Activated B cell treated with CpG ODN at 0.5 μM for 24 hours (primary cell): Measurements from ENCODE around the gene TAF11L4. TPM values are rescaled to one million over a fixed set of nuclear protein-coding genes. Genes with fewer than 3 reads are reported as not detected.
"Not testable (repeated sequence)": the region's sequence is repeated elsewhere in the genome, so short reads cannot be mapped to it uniquely, and the experiment has no call there.

Experiments
- ATAC-seq: fragments of 200-7000 bp; cut with Tn5 transposase; one replicate; pipeline ENCODE4 v1.10.0; 2021; ENCODE audit warnings: low read depth, mild to moderate bottlenecking, moderate library complexity
- CTCF ChIA-PET: fragments of 350-600 bp; sonication (Branson Sonifier 250); formaldehyde crosslinking; loops from one replicate; lab custom pipeline; 2021; ENCODE audit warnings: antibody characterized with exemption; lab: Charles Lee
- POLR2A ChIA-PET: fragments of 350-600 bp; sonication (Branson Sonifier 250); formaldehyde crosslinking; loops from one replicate; lab custom pipeline; 2021; ENCODE audit warnings: antibody characterized with exemption; lab: Charles Lee
- DNase-seq: peaks from one replicate; pipeline ENCODE4 v3.0.0; 2022
- H3K27ac Mint-ChIP-seq: one replicate; pipeline ENCODE4 v1.8.0; 2020; ENCODE audit warnings: mixed read lengths
- H3K27me3 Mint-ChIP-seq: one replicate; pipeline ENCODE4 v1.8.0; 2021; ENCODE audit warnings: mixed read lengths
- H3K36me3 Mint-ChIP-seq: one replicate; pipeline ENCODE4 v1.8.0; 2021; ENCODE audit warnings: low read depth, mixed read lengths
- H3K4me1 Mint-ChIP-seq: one replicate; pipeline ENCODE4 v1.8.0; 2021; ENCODE audit warnings: mixed read lengths
- H3K4me3 Mint-ChIP-seq: one replicate; pipeline ENCODE4 v1.8.0; 2020; ENCODE audit warnings: mild to moderate bottlenecking, mixed read lengths
- H3K9me3 Mint-ChIP-seq: one replicate; pipeline ENCODE4 v1.8.0; 2020; ENCODE audit warnings: mixed read lengths
- CTCF ChIP-seq: fragments of 200-600 bp; IDR thresholded peaks from one replicate; pipeline ENCODE4 v1.8.0; 2022; ENCODE audit warnings: antibody characterized with exemption, mild to moderate bottlenecking
- intact Hi-C: fragments of 100-400 bp; cut with micrococcal nuclease; formaldehyde crosslinking; loops from one replicate; pipeline ENCODE4 v1.15.1; 2024
- total RNA-seq: library from RNA; stranded (reverse); gene quantifications from 2 replicates; pipeline ENCODE4 v1.2.3, GENCODE V29; 2022

TAF11L4 gene
- total RNA-seq, 1 donor from 2014 or later = not detected

- H3K27ac Mint-ChIP-seq = no peak overlapping the region
- ChIA-PET CTCF (no interaction called here), POLR2A (no interaction called here)
- intact Hi-C loops = no loop called here
- DNase-seq (no peak), ATAC-seq (no peak)
- H3K4me1 Mint-ChIP-seq = peaks cover 4% of the 10 kb centered on the region
- H3K9me3 Mint-ChIP-seq = no peaks in the 10 kb centered on the region
- H3K36me3 Mint-ChIP-seq = no peaks in the 10 kb centered on the region
- no peak overlapping the region for H3K4me3 Mint-ChIP-seq
- H3K27me3 Mint-ChIP-seq = no peaks in the 10 kb centered on the region
- TF ChIP-seq CTCF = no peak
Measured at GRCh38 chr5:17487174-17487512, 34.5 kb upstream of the TAF11L4 start.

GRCh38 chr5:17491257-17491656 is 30.3 kb upstream of the TAF11L4 start:
- H3K27ac Mint-ChIP-seq, H3K4me3 Mint-ChIP-seq, CTCF ChIA-PET, H3K27me3 Mint-ChIP-seq, H3K9me3 Mint-ChIP-seq, intact Hi-C loops, H3K36me3 Mint-ChIP-seq, DNase-seq, POLR2A ChIA-PET, ATAC-seq, H3K4me1 Mint-ChIP-seq: not testable (repeated sequence)

GRCh38 chr5:17492770-17493169 is 28.8 kb upstream of the TAF11L4 start:
- TF ChIP-seq CTCF = no peak
- Mint-ChIP-seq H3K27ac (no peak overlapping the region), H3K36me3 (no peaks in the 10 kb centered on the region), H3K27me3 (no peaks in the 10 kb centered on the region), H3K9me3 (peaks cover 5% of the 10 kb centered on the region), H3K4me3 (no peak overlapping the region), H3K4me1 (peaks cover 4% of the 10 kb centered on the region)
- DNase-seq (no peak), ATAC-seq (no peak)
- POLR2A ChIA-PET = no interaction called here
- CTCF ChIA-PET = no interaction called here
- intact Hi-C loops = no loop called here

- no peak overlapping the region for H3K4me3 Mint-ChIP-seq
- intact Hi-C loops = no loop called here
- no peak for TF ChIP-seq CTCF
- ATAC-seq (no peak), DNase-seq (no peak)
- H3K27me3 Mint-ChIP-seq = no peaks in the 10 kb centered on the region
- peaks cover 5% of the 10 kb centered on the region for H3K9me3 Mint-ChIP-seq
- no peak overlapping the region for H3K27ac Mint-ChIP-seq
- CTCF ChIA-PET = no interaction called here
- no peaks in the 10 kb centered on the region for H3K36me3 Mint-ChIP-seq
- H3K4me1 Mint-ChIP-seq = no peaks in the 10 kb centered on the region
- POLR2A ChIA-PET = no interaction called here
Measured at GRCh38 chr5:17497446-17497845, 24.2 kb upstream of the TAF11L4 start.

- ATAC-seq, H3K27ac Mint-ChIP-seq, CTCF ChIA-PET, DNase-seq, H3K27me3 Mint-ChIP-seq, POLR2A ChIA-PET, H3K36me3 Mint-ChIP-seq, H3K4me3 Mint-ChIP-seq, H3K4me1 Mint-ChIP-seq, H3K9me3 Mint-ChIP-seq, intact Hi-C loops: not testable (repeated sequence)
Measured at GRCh38 chr5:17497931-17498330, 23.7 kb upstream of the TAF11L4 start, which contains the start of gene TAF11L2. TAF11L2 (plus strand) TSS chr5:17498231.

GRCh38 chr5:17511775-17512325 is 9.8 kb upstream of the TAF11L4 start:
- H3K27me3 Mint-ChIP-seq = peaks cover 4% of the 10 kb centered on the region
- DNase-seq (no peak), ATAC-seq (no peak)
- intact Hi-C loops = no loop called here
- ChIA-PET POLR2A (no interaction called here), CTCF (no interaction called here)
- H3K27ac Mint-ChIP-seq = no peak overlapping the region
- H3K36me3 Mint-ChIP-seq = no peaks in the 10 kb centered on the region
- H3K9me3 Mint-ChIP-seq = no peaks in the 10 kb centered on the region
- no peak for TF ChIP-seq CTCF
- H3K4me3 Mint-ChIP-seq = no peak overlapping the region
- no peaks in the 10 kb centered on the region for H3K4me1 Mint-ChIP-seq

- ATAC-seq, H3K4me3 Mint-ChIP-seq, H3K27me3 Mint-ChIP-seq, DNase-seq, H3K36me3 Mint-ChIP-seq, H3K9me3 Mint-ChIP-seq, H3K4me1 Mint-ChIP-seq, H3K27ac Mint-ChIP-seq, CTCF ChIA-PET, intact Hi-C loops, POLR2A ChIA-PET: not testable (repeated sequence)
Measured at GRCh38 chr5:17517526-17517925, 4.1 kb upstream of the TAF11L4 start.

GRCh38 chr5:17518067-17518466 is 3.5 kb upstream of the TAF11L4 start, which contains the start of gene TAF11L3:
TAF11L3 (plus strand) TSS chr5:17518367.
- CTCF ChIA-PET, H3K9me3 Mint-ChIP-seq, DNase-seq, ATAC-seq, H3K27ac Mint-ChIP-seq, H3K27me3 Mint-ChIP-seq, POLR2A ChIA-PET, H3K4me1 Mint-ChIP-seq, H3K36me3 Mint-ChIP-seq, H3K4me3 Mint-ChIP-seq, intact Hi-C loops: not testable (repeated sequence)

GRCh38 chr5:17519508-17519907 is 2.1 kb upstream of the TAF11L4 start:
- H3K9me3 Mint-ChIP-seq, POLR2A ChIA-PET, DNase-seq, H3K36me3 Mint-ChIP-seq, H3K4me1 Mint-ChIP-seq, intact Hi-C loops, CTCF ChIA-PET, H3K27ac Mint-ChIP-seq, H3K4me3 Mint-ChIP-seq, ATAC-seq, H3K27me3 Mint-ChIP-seq: not testable (repeated sequence)
